ENCODE measurements around the gene SFXN2. TPM values are rescaled to one million over a fixed set of nuclear protein-coding genes. Genes with fewer than 3 reads are reported as not detected.
"Not testable (repeated sequence)": the region's sequence is repeated elsewhere in the genome, so short reads cannot be mapped to it uniquely, and the experiment has no call there.

SFXN2 gene
- 10 to 100 TPM; 17.1 to 21.0 TPM for total RNA-seq
- polyA plus RNA-seq (ENCODE audit: insufficient read length in 6 of 6): 10 to 100 TPM; 15.7 to 19.9 (median 17.9) TPM
- long read RNA-seq, donor 1, full-length matches to known transcripts: 1 of 1 reads
- long read RNA-seq, donor 1, partial matches to known transcripts: 0 of 1 reads
- long read RNA-seq, donor 1, other reads (novel, unspliced or antisense): 0 of 1 reads
- long read RNA-seq, donor 2, full-length matches to known transcripts: 2 of 2 reads
- long read RNA-seq, donor 2, partial matches to known transcripts: 0 of 2 reads
- long read RNA-seq, donor 2, other reads (novel, unspliced or antisense): 0 of 2 reads
- long read RNA-seq, donor 3, full-length matches to known transcripts: 3 of 3 reads
- long read RNA-seq, donor 3, partial matches to known transcripts: 0 of 3 reads
- long read RNA-seq, donor 3, other reads (novel, unspliced or antisense): 0 of 3 reads
- long read RNA-seq, donor 4, full-length matches to known transcripts: 1 of 4 reads
- long read RNA-seq, donor 4, partial matches to known transcripts: 0 of 4 reads
- long read RNA-seq, donor 4, other reads (novel, unspliced or antisense): 3 of 4 reads
- long read RNA-seq, donor 5: 0 reads
- long read RNA-seq, donor 6, partial matches to known transcripts: 27 of 27 reads
- long read RNA-seq, donor 6, other reads (novel, unspliced or antisense): 0 of 27 reads
- long read RNA-seq, donor 7: 0 reads
- long read RNA-seq, donor 8: 0 reads
- long read RNA-seq, donor 9: 0 reads
- long read RNA-seq, donor 10: 0 reads
- long read RNA-seq, donor 11: 0 reads
- long read RNA-seq, donor 12, full-length matches to known transcripts: 1 of 1 reads
- long read RNA-seq, donor 12, partial matches to known transcripts: 0 of 1 reads
- long read RNA-seq, donor 12, other reads (novel, unspliced or antisense): 0 of 1 reads

DNA sequence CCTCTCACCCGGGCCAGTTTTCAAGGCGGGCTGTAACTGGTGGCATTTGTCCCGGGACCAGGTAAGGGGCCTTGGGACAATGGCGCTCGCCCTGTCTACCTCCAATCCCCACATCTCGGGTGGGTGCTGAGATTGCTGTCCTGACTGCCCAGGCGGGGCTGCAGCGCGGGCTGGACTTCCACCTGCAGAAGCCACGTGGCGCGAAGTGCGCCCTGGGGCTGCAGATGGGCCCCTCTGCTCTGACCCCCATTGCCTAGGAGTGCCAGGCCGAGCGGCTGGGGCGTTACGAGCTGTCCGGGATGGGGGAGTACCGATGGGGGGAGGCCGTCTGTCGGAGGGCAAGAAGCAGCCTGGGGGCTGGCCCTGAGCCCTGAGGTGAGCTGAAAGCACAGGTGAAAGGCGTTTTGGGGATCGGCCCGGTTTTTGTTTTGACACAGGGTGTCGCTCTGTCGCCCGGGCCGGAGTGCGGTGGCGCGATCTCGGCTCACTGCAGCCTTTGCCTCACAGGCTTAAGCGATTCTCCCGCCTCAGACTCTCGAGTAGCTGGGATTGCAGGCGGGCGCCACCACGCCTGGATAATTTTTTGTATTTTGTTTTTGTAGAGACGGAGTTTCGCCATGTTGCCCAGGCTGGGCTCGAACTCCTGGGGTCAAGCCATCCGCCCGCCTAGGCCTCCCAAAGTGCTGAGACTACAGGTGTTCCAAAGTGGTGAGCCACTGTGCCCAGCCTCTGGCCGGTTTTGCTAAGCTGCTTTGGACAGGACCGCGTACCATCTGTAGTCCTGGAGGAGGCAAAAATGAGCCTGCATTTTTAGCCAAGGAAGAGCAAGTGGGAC is at the start of gene SFXN2:
SFXN2 (plus strand) TSS at position 16 of the 835 bp plus-strand sequence. CDS start 12,001 bp downstream, outside the sequence.
- intact Hi-C loops (cut with DNase I): no loop called here
- Histone ChIP-seq H3K9me3 (no peaks in the 10 kb centered on the region), H3K27me3 (no peaks in the 10 kb centered on the region), H3K36me3 (no peaks in the 10 kb centered on the region), H3K4me3 (peak within 1 kb of the TSS; percentile 97), H3K4me1 (peaks cover 0 to 34% of the 10 kb centered on the region in 2 donors), H3K27ac (peak within 1 kb of the TSS; percentile 88 to 94)
- no peak for TF ChIP-seq CTCF (IDR thresholded peaks at IDR 0.05)
- ATAC-seq: peak; percentile 33
- no peak for DNase-seq

DNA sequence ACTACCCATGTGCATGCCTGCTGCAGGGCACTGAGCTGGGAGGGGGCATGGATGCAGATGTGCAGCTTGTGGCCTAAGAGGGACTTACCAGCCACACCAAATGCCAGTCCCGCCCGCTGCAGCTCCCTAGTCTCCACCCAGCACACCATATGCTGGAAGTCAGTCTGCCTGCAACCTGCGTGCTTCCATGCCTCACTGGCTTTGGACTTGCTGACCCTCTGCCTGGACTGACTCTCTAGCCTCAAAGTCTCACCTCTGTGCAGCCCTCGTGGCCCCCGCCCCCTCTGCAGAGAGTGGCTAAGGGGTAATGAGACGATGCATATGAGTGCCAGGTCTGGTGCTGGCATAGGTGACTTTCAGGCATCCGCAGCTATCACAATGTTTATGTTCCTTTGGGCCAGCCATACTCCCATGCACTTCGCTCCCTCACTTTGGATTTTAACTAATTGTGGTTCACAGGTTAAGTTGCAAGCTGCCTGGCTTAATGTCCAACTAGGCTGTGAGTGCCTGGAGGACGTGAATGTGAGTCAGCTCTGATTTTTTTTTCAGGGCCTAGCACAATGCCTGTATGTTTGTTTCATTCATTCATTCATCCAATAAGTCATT is 48.4 kb upstream of the SFXN2 start:
- intact Hi-C loops (cut with DNase I): no loop called here
- no peak for TF ChIP-seq CTCF (IDR thresholded peaks at IDR 0.05)

GRCh38 chr10:102667411-102667810 is 47.0 kb upstream of the SFXN2 start:
- intact Hi-C loops (cut with DNase I); DNase-seq; H3K27ac ChIP-seq; H3K4me3 ChIP-seq; H3K36me3 ChIP-seq; ATAC-seq; H3K9me3 ChIP-seq; H3K27me3 ChIP-seq: not testable (repeated sequence)
- peaks cover 10 to 25% of the 10 kb centered on the region in 2 donors for H3K4me1 ChIP-seq

More for the DNA sequence above, 48.4 kb upstream of the SFXN2 start:
- DNase-seq (peak in 1 of 4 donors; percentile 65), ATAC-seq (no peak)
- Histone ChIP-seq H3K4me1 (peaks cover 14 to 32% of the 10 kb centered on the region in 2 donors), H3K4me3 (no peak overlapping the region), H3K36me3 (no peaks in the 10 kb centered on the region), H3K9me3 (no peaks in the 10 kb centered on the region), H3K27me3 (no peaks in the 10 kb centered on the region), H3K27ac (no peak overlapping the region)

DNA sequence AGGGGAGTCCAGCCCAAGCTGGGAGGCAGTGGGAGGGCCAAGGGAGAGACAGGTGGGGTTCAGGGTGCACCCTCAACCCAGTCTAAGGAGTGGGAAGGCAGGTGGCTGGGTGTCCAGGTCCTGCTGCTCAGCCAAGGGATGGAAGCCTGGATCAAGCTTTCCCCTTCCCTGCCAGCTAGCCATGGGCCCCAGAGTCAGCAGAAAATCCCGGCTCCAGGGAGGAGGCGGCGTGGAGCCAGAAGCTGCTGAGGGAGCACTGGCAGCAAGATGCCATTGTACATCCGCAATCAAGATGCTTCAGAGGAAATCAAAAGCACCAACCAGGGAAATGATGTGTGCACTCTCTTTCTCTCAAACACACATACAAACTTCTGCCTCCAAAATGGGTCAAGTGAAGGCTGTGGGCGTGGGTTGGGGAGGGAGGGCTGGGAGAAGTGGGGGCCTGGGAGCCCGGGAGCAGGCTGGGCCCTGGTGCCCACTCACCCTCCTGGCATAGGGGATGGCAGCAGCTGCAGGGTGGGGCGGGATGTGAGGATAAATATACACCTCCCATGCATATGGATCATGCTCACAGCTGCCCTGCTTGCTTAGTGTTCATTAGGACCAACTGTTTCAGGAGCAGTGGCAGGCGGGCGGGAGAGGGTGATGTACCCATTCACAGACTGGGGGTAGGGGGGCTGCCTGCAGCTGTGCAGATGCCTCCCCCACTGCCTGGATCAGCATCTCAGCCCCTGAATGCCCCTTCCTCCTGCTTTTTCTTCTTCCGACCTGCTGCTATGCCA is 45.9 kb upstream of the SFXN2 start:
- ATAC-seq: no peak
- no peak for TF ChIP-seq CTCF (IDR thresholded peaks at IDR 0.05)

More for the DNA sequence above, 45.9 kb upstream of the SFXN2 start:
- intact Hi-C loops (cut with DNase I): no loop called here
- Histone ChIP-seq H3K4me3 (no peak overlapping the region), H3K9me3 (no peaks in the 10 kb centered on the region), H3K27ac (peak overlapping the region in 1 of 2 donors; percentile 44), H3K36me3 (no peaks in the 10 kb centered on the region), H3K4me1 (peaks cover 19 to 33% of the 10 kb centered on the region in 2 donors), H3K27me3 (no peaks in the 10 kb centered on the region)
- peak in 1 of 4 donors; percentile 50 for DNase-seq
